GM12865 (cell line): Measurements from ENCODE around the gene TJP3.

Experiments used
- DNase-seq: peaks from one replicate; pipeline ENCODE4 v3.0.0; 2010; ENCODE audit warnings: low read depth
- H3K4me3 ChIP-seq: 2 replicates; pipeline ENCODE4 v1.5.1; 2011; ENCODE audit warnings: mild to moderate bottlenecking, low read depth, low read length, control low read depth
- CTCF ChIP-seq: IDR thresholded peaks from 2 replicates; pipeline ENCODE4 v1.5.1; 2011; ENCODE audit warnings: low read length, control low read depth, low read depth, inconsistent platforms; ENCODE audit not compliant: insufficient read depth; ENCODE audit errors: missing control alignments

The TJP3 gene

DNA sequence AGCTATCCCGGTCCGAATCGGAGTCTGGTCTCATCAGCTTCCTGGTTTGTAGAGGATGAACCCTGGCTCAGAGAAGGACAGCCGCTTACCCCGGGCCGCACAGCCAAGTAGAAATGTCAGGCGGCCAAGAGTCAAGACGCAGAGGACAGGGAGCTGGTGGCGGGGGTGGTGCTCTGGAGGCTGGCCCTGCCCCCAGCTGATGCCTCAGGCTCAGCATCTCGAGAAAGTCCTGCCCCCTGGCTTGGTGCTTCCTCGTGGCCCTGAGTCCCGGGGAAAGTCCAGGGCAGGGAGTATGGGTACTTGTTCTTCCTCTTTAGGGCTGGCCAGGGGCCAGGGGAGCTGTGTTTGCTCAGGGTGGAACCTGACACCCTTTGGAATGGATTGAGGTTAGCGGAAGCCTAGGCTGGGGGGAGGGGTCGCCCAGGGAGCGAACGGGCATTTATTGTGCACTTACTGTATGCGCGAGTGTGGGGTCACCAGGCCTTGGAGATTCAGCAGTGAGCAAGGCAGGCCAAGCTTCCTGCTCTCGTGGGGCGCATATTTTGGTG, 2.2 kb downstream of the TJP3 start:
- DNase-seq, result no peak
- H3K4me3 ChIP-seq, result no peak overlapping the region
- no peak for TF ChIP-seq CTCF

- TF ChIP-seq CTCF, result no peak
- no peak overlapping the region for H3K4me3 ChIP-seq
- no peak for DNase-seq
Measured at GRCh38 chr19:3712663-3713611, 4.8 kb downstream of the TJP3 start.

DNA sequence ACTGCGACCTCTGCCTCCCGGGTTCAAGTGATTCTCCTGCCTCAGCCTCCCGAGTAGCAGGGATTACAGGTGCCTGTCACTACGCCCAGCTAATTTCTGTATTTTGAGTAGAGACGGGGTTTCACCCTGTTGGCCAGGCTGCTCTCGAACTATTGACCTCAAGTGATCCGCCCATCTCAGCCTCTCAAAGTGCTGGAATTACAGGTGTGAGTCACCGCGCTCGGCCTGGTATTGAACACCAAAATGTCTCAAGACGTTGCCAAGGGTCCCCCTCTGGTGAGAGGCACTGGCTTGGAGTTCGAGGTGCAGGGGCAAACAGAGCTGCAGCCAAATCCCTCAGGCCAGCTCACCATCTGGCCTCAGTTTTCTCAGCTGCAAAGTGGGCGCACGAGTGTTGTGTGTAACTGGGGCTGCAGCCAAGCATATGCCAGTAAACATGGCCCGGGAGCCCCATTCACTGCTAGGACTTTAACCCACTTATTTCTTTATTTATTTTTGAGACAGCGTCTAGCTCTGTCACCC, 8.0 kb downstream of the TJP3 start:
- no peak for TF ChIP-seq CTCF
- no peak overlapping the region for H3K4me3 ChIP-seq
- DNase-seq, result no peak

- TF ChIP-seq CTCF, result no peak
- no peak overlapping the region for H3K4me3 ChIP-seq
- DNase-seq, result no peak
Measured at GRCh38 chr19:3719868-3720267, 11.7 kb downstream of the TJP3 start.

DNA sequence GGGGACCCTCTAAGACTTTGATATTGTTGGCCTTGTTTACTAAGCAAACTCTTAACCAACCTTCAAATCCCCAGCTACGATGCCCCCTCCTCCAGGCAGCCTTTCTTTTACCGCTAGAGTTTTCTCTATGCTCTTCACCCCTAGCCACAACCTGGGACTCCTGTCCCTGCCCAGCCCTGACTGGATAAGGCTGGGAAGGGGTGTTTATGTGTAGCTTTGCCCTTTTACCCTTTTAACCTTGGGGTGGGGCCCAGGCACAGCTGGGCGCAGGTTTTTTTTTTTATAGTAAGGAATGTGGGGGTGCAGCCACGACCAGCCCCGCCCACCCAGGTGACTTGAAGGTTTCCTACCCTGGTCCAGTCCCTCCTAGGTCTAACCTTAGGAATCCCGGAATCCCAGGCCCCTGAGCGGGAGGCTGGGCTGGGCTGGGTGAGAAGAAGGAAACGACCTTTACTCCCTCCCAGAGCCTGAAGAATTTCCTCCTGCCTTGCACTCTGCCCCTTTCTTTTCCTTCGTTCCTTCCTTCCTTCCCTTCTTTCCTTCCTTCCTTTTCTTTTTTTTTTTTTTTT, 12.2 kb downstream of the TJP3 start:
- TF ChIP-seq CTCF, result no peak

GRCh38 chr19:3721131-3721886, 13.1 kb downstream of the TJP3 start:
- peak; percentile 91 for DNase-seq
- peak overlapping the region; percentile 14; the same call in 1 of the 2 replicates for H3K4me3 ChIP-seq
- TF ChIP-seq CTCF, result no peak

More for the DNA sequence above, 12.2 kb downstream of the TJP3 start:
- DNase-seq, result no peak
- H3K4me3 ChIP-seq, result no peak overlapping the region
